Ascending aorta (tissue), 2 donors: Measurements from ENCODE around the gene ATG5. TPM values are rescaled to one million over a fixed set of nuclear protein-coding genes. Genes with fewer than 3 reads are reported as not detected.
"Not testable (repeated sequence)": the region's sequence is repeated elsewhere in the genome, so short reads cannot be mapped to it uniquely, and the experiment has no call there.

Experiments used
- DNase-seq, 2 donors: peaks; one replicate each; pipeline ENCODE4 v3.0.0-alpha.2; 2019; ENCODE audit warnings: low spot score in 2 of 2
- H3K27ac ChIP-seq, 2 donors: fragments of 200-600 bp; sonication (generic); one replicate each; pipeline ENCODE4 v1.5.1; 2016 to 2017; ENCODE audit warnings: mild to moderate bottlenecking in 1 of 2
- H3K27me3 ChIP-seq: fragments of 200-600 bp; sonication (generic); one replicate; pipeline ENCODE4 v1.5.1; 2017
- H3K36me3 ChIP-seq, 2 donors: fragments of 200-600 bp; sonication (generic); one replicate each; pipeline ENCODE4 v1.5.1; 2016
- H3K4me1 ChIP-seq, 2 donors: fragments of 200-600 bp; sonication (generic); one replicate each; pipeline ENCODE4 v1.5.1; 2016 to 2017; ENCODE audit warnings: mild to moderate bottlenecking in 1 of 2
- H3K4me3 ChIP-seq, 2 donors: fragments of 200-600 bp; sonication (generic); one replicate each; pipeline ENCODE4 v1.5.1; 2016 to 2017; ENCODE audit warnings: mild to moderate bottlenecking in 1 of 2
- H3K9me3 ChIP-seq, 2 donors: fragments of 200-600 bp; sonication (generic); one replicate each; pipeline ENCODE4 v1.5.1; 2016
- intact Hi-C: fragments of 100-400 bp; cut with DNase I; formaldehyde crosslinking; loops from one replicate; pipeline ENCODE4 v1.15.1; 2023
- total RNA-seq: library from RNA; depleted of rRNA; stranded (reverse); fragments of >200 nt; gene quantifications from one replicate; pipeline ENCODE4 v1.1.0, GENCODE V29; 2016
- TF ChIP-seq, protein P1 (sequence below), 3 experiments: fragments of 200-600 bp in 2 of 3; fragments of 450-650 bp in 1 of 3; sonication (generic) in 2 of 3; IDR thresholded peaks; one replicate each; pipeline ENCODE4 v1.5.1; 2016 to 2019; ENCODE audit warnings: antibody characterized with exemption in 3 of 3, mild to moderate bottlenecking in 1 of 3, moderate library complexity in 1 of 3

Gene ATG5
- total RNA-seq, 1 donor from 2014 or later = 15.1 TPM

DNA sequence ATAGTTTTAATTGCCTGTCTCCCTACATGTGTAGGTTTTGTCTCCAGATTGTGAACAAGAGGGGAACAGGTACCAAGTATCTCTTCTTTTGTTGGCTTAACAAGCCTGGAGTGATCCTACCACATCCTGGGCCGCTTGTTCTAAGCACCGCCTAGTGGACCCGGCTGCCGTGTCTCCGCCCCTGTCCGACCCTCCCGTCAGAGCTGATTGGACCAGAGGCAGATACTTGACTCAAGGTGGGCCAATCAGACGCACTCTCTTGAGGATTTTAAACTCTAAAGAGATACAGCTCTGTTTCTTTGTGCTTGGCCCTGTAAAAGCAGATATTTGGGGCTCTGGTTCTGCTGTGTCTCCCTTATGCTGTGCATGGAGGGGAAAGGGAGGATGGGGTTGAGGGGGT, 171.2 kb downstream of the ATG5 start:
- no peaks in the 10 kb centered on the region for H3K4me1 ChIP-seq
- H3K4me3 ChIP-seq = no peak overlapping the region
- intact Hi-C loops = no loop called here
- no peak for DNase-seq
- H3K27me3 ChIP-seq = no peaks in the 10 kb centered on the region
- H3K27ac ChIP-seq = no peak overlapping the region
- TF ChIP-seq, protein P1, sequence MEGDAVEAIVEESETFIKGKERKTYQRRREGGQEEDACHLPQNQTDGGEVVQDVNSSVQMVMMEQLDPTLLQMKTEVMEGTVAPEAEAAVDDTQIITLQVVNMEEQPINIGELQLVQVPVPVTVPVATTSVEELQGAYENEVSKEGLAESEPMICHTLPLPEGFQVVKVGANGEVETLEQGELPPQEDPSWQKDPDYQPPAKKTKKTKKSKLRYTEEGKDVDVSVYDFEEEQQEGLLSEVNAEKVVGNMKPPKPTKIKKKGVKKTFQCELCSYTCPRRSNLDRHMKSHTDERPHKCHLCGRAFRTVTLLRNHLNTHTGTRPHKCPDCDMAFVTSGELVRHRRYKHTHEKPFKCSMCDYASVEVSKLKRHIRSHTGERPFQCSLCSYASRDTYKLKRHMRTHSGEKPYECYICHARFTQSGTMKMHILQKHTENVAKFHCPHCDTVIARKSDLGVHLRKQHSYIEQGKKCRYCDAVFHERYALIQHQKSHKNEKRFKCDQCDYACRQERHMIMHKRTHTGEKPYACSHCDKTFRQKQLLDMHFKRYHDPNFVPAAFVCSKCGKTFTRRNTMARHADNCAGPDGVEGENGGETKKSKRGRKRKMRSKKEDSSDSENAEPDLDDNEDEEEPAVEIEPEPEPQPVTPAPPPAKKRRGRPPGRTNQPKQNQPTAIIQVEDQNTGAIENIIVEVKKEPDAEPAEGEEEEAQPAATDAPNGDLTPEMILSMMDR (IDR thresholded peaks at IDR 0.05) = no peak
- no peaks in the 10 kb centered on the region for H3K36me3 ChIP-seq
- no peaks in the 10 kb centered on the region for H3K9me3 ChIP-seq

DNA sequence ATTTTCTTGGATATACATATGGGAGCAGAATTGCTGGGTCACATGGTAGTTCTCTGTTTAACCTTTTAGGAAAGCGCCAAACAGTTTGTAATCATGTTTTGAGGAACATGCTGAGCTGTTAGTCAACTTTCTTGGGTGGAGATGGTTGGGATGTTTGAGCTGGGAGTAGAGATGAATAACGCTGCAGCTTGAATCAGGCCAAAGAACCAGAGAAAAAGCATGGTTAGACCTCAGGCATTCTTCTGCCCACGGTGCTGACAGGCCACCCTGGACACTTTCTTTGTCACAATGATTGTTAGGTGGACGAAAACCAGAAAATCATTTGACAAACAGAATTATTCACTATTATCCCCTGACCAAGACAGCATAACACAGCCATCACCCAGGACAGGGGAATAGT, 172.6 kb downstream of the ATG5 start:
- DNase-seq = no peak
- Histone ChIP-seq H3K4me3 (no peak overlapping the region), H3K27ac (no peak overlapping the region), H3K36me3 (no peaks in the 10 kb centered on the region), H3K27me3 (no peaks in the 10 kb centered on the region), H3K4me1 (no peaks in the 10 kb centered on the region), H3K9me3 (no peaks in the 10 kb centered on the region)
- TF ChIP-seq, protein P1 (IDR thresholded peaks at IDR 0.05) = no peak
- intact Hi-C loops = no loop called here

DNA sequence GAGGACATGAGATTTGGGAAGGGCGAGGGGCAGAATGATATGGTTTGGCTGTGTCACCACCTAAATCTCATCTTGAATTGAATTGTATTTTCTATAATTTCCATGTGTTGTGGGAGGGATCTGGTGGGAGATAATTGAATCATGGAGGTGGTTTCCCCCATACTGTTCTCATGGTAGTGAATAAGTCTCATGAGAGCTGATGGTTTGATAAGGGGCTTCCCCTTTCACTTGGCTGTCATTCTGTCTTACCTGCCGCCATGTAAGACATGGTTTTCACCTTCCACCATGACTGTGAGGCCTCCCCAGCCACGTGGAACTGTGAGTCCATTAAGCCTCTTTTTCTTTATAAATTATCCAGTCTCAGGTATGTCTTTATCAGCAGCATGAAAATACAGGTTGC, 173.1 kb downstream of the ATG5 start:
- H3K36me3 ChIP-seq, intact Hi-C loops, H3K27ac ChIP-seq, H3K4me1 ChIP-seq, H3K27me3 ChIP-seq, DNase-seq, H3K9me3 ChIP-seq, H3K4me3 ChIP-seq: not testable (repeated sequence)

DNA sequence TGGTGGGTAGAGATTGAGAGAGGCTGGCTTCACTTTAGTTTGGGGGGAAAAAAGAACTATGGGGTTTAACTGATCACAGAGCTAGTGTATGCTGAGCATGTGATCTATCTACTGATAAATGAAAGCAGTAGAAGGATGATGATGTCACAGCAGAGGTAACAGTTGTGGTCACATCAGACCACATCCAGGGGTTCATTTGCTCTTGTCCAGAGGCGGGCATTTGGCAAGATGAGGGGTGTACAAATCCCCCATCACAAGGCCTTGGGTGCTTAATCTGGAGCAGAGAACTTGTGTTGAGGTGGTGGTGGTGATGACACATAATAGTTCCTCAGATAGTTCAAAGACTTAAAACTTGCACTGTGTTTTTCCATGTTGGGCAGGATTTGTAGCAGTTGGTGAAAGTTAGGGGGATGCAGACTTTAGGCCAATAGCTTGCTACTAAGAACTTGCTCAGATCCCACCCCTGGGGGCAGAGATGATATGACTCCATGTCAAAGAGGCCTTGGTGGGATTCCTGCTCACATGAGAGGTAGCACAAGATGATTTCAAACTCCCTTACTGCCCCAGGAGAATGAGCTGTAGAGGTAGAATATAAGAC, 176.0 kb downstream of the ATG5 start:
- TF ChIP-seq, protein P1 (IDR thresholded peaks at IDR 0.05) = no peak
- Histone ChIP-seq H3K4me1 (no peaks in the 10 kb centered on the region), H3K36me3 (no peaks in the 10 kb centered on the region), H3K27me3 (no peaks in the 10 kb centered on the region), H3K9me3 (no peaks in the 10 kb centered on the region), H3K27ac (no peak overlapping the region), H3K4me3 (no peak overlapping the region)
- intact Hi-C loops = no loop called here
- DNase-seq = no peak

DNA sequence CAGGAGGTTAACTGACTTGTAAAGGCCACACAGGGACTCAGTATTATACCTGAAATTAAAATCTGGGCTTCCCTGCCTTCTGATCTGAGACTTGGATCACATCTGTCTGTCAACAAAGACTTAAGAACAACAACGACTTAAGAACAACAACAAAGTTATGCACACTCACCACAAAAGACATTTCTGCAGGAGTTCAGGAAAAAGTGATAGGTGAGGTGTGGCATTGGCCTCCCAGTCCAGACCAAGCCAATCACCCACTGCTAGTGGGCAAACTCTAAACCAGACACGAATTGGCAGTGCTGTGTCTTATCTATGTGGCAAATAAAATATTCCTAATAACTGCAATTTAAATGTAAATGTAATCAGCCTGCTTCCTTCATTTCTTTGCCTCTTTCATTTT, 178.1 kb downstream of the ATG5 start:
- intact Hi-C loops = no loop called here
- TF ChIP-seq, protein P1 (IDR thresholded peaks at IDR 0.05) = no peak

DNA sequence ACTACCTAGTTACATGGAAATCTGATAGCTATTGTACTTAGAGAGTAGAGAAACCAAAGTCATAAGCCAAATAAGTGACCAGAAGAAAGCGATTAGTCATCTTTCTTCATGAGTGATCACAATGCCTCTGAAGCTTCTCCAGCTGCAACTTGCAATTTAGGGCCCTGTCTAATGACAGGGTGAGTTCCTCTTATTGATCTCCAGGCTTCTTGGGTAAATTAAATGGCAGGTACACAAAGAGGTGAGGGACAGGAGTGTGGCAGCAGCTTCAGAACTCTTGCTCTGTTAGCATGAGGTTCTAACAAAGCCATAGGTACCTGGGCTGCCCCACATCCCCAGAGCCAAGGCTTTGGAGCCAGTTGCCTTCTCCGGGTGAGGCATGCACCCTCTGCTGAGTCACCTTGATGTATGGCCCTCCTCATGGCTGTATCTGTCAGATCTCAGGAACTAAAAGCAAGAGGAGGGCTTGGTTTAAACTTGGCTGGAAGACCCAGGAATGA, 178.7 kb downstream of the ATG5 start:
- H3K36me3 ChIP-seq = no peaks in the 10 kb centered on the region
- DNase-seq = no peak
- intact Hi-C loops = no loop called here
- H3K27me3 ChIP-seq = no peaks in the 10 kb centered on the region
- no peaks in the 10 kb centered on the region for H3K4me1 ChIP-seq
- no peak overlapping the region for H3K27ac ChIP-seq
- TF ChIP-seq, protein P1 (IDR thresholded peaks at IDR 0.05) = no peak
- no peaks in the 10 kb centered on the region for H3K9me3 ChIP-seq
- H3K4me3 ChIP-seq = no peak overlapping the region

More for the DNA sequence above, 178.1 kb downstream of the ATG5 start:
- no peak for DNase-seq
- Histone ChIP-seq H3K9me3 (no peaks in the 10 kb centered on the region), H3K27ac (no peak overlapping the region), H3K4me3 (no peak overlapping the region), H3K27me3 (no peaks in the 10 kb centered on the region), H3K4me1 (no peaks in the 10 kb centered on the region), H3K36me3 (no peaks in the 10 kb centered on the region)
